ENCODE results near the gene EEF2.

EEF2 gene

GRCh38 chr19:3983936-3984583 lies 1.2 kb downstream of the EEF2 start:
- DNase-seq: peak; percentile 73

- no peak for DNase-seq
Observed at GRCh38 chr19:3983542-3983914, 1.7 kb downstream of the EEF2 start.

GRCh38 chr19:3982701-3983541 lies 2.3 kb downstream of the EEF2 start:
- DNase-seq: peak; percentile 65

- DNase-seq: peak; percentile 65
Observed at GRCh38 chr19:3981736-3982681, 3.3 kb downstream of the EEF2 start.

DNA sequence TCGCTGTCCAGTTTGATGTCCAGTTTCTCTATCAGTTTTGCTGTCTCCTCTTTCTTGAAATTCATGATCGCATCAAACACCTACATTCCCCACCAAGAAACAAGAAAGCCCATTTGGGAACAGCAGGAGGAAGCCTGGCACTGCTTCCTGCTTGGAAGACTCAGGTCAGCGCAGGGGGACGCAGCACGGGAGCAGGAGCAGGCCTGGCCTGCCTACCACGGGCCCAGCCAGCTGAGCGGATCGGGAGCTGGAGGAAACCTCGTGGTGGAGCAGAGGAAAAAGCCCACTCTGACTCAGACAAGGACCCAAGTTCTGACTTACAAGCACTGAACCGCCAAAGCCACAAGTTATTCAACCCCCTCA lies 3.9 kb downstream of the EEF2 start:
- DNase-seq: no peak

DNA sequence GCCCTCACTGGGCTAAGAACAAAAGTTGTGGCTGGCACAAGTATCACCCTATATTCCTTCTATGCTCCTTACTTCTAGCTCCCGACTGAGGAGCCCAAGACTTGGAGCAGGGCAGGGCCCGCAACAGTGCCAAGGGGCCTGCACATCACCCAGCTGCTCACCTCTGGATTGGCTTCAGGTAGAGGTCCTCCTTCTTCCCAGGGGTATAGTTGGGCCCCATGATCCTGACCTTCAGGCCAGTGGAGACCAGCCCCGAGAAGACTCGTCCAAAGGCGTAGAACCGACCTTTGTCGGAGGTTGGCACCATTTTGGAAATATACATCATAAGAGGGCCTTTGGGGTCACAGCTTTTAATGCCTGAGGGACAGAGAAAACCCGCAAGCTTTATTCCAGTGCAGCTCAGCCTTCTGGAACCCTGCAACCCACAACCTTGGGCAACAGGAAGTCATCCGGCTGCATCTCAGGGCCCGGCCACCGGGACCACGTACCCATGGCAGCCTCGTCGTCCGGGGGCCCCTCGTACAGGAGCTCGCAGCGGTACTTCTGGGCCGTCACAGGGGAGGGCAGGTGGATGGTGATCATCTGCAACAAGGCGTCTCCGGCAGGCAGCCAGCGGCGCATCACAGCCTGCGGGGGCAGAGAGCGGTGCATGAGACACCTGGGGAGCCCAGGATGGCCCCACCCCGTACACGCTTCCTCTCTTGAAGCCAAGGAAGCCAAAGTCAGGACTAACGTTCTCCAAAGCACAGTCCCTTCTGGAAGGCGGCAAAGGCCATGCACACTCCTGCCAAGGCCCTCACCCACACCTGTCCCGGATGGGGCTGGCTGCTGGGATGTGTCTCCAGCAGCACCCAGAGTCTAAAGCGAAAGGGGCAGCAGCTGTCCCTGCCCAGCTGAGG lies 4.7 kb downstream of the EEF2 start:
- peak; percentile 62 for DNase-seq

DNA sequence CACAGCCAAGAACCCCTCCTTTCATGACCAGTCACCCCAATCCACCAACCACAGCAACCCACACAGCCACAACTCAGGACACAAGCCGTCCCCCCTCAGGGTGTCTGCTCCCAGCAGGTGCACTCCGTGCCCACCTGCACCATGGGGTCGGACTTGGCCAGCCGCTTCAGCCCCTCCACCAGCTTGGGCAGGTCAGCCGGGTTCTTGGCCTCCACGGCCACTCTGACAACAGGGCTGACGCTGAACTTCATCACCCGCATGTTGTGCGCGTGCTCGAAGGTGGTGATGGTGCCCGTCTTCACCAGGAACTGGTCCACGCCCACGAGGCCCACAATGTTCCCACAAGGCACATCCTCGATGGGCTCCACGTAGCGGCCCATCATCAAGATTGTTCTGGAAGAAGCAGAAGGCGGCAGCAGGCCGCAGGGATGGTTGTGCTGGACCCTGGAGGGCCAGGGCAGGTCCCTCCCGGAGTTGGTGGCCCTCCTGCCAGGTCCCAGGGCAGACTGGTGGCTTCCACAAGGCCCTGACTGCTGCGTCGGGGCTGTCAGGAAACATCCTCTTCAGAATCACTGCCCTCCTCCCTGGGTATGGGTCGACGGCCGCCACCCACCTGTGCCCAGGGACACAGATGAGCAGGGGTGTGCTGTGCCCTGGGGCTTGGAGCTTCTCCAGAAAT lies 5.5 kb downstream of the EEF2 start:
- DNase-seq: peak; percentile 67

- DNase-seq: peak; percentile 60
Observed at GRCh38 chr19:3979289-3979673, 6.0 kb downstream of the EEF2 start.

DNA sequence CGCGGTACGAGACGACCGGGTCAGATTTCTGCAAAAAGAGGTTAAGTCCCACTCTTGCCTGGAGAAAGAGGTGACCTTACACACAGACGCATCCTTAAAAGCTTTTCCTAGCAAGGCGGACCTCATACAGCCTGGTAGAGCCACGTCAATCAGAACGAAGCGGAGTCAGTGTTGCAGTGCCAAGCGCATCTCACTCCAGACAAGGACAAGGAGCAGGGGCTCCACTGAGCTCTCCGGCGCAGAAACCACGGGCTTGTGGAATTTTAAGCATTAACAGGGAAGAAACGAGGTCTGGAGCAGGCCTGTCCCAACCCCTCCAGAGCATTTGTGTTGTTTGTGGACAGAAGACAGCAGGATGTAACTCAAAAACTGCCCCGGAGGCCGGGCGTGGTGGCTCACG lies 7.1 kb downstream of the EEF2 start:
- no peak for DNase-seq

DNA sequence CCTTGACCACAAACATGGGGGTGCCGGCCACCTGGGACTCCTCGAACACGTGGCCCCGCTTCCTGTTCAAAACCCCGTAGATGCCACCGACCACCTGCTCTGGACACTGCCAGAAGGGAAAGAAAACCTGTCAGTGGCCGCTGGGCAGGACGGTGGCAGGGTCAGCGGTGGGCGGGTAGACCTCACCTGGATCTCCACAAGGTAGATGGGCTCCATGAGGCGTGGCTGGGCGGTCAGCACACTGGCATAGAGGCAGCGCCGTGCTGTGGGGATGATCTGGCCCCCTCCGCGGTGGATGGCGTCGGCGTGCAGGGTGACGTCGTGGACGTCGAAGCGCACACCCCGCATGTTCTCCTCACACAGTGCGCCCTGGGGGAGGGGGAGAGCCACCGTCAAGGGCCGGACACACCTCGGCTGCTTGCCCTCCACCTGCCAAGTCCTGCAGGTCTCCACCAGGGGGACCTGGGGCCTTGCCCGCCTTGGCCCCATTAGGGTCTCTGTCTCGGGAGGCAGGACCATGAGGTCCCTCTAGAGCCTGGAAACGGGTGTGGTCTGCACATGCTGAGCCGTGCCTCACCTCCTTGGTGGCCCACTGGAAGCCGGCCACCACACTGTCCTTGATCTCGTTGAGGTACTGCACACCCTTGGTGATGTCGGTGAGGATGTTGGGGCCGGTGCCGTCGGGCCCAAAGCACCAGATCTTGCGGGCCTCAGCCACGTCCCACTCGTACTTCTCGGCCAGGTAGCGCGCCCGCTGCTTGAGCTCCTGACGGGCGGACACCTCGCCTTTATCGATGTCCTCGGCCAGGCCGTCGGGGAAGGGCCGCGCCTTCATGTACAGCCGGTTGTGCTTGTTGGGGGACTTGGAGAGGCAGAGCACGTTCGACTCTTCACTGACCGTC lies 7.8 kb downstream of the EEF2 start:
- DNase-seq: peak; percentile 62

GRCh38 chr19:3976495-3977241 lies 8.6 kb downstream of the EEF2 start:
- DNase-seq: peak; percentile 75

GRCh38 chr19:3975637-3976087 lies 9.6 kb downstream of the EEF2 start:
- DNase-seq: peak; percentile 66

- DNase-seq: peak; percentile 66
Observed at GRCh38 chr19:3975144-3975543, 10.1 kb downstream of the EEF2 start.

- peak; percentile 98 for DNase-seq
Observed at GRCh38 chr19:3970808-3971598, 14.3 kb downstream of the EEF2 start, which contains the start of gene DAPK3. Gene DAPK3 (minus strand): TSS chr19:3971099. CDS start chr19:3969735, 1,364 bp downstream.

- DNase-seq: peak; percentile 60
Observed at GRCh38 chr19:3970313-3970807, 14.9 kb downstream of the EEF2 start.

GRCh38 chr19:3969435-3970312 lies 15.6 kb downstream of the EEF2 start:
- DNase-seq: no peak

Measured in activated CD8-positive, alpha-beta memory T cell treated with anti-CD3 and anti-CD28 coated beads, Interleukin-2, amount 50 U/mL, for 48 hours (primary cell).